ENCODE data around the gene LRRC49. TPM values are rescaled to one million over a fixed set of nuclear protein-coding genes. Genes with fewer than 3 reads are reported as not detected.
"Not testable (repeated sequence)": the region's sequence is repeated elsewhere in the genome, so short reads cannot be mapped to it uniquely, and the experiment has no call there.

Gene LRRC49
- total RNA-seq, 6 donors from 2014 or later = 3.0 to 26.7 (median 9.2) TPM

- Histone ChIP-seq H3K4me1 (peaks cover 3 to 26% (median 7%) of the 10 kb centered on the region in 4 donors), H3K27ac (peak overlapping the region in 2 of 4 donors; percentile 16 to 63)
- not testable (repeated sequence) for H3K36me3 ChIP-seq; ATAC-seq (ENCODE audit: low FRiP score in 2 of 2); H3K27me3 ChIP-seq; H3K4me3 ChIP-seq; H3K9me3 ChIP-seq
- peak in 1 of 2 donors; percentile 49 for DNase-seq
- TF ChIP-seq EP300 (IDR thresholded peaks at IDR 0.05) (peak in 1 of 4 donors; percentile 52), POLR2AphosphoS5 (IDR thresholded peaks at IDR 0.05) (peak in 1 of 2 donors; percentile 30)
- 90 to 94% methylated on average over 9 of the region's 9 CpGs for WGBS, 2 donors
Observed at GRCh38 chr15:70858614-70859321, 33.9 kb upstream of the LRRC49 start.

- Histone ChIP-seq H3K4me1 (peaks cover 3 to 22% (median 6%) of the 10 kb centered on the region in 4 donors), H3K36me3 (no peaks in the 10 kb centered on the region), H3K27ac (no peak overlapping the region), H3K9me3 (no peaks in the 10 kb centered on the region), H3K27me3 (peaks cover 0 to 2% (median under 1%) of the 10 kb centered on the region in 4 donors), H3K4me3 (no peak overlapping the region)
- ATAC-seq (ENCODE audit: low FRiP score in 2 of 2) = no peak
- no peak for DNase-seq
- TF ChIP-seq POLR2A (IDR thresholded peaks at IDR 0.05) = no peak
- no peak for TF ChIP-seq CTCF (IDR thresholded peaks at IDR 0.05)
- TF ChIP-seq POLR2AphosphoS5 (IDR thresholded peaks at IDR 0.05) = no peak
- TF ChIP-seq EP300 (IDR thresholded peaks at IDR 0.05) = no peak
- whole genome bisulfite sequencing, 2 donors = 87 to 94% methylated on average over 14 of the region's 14 CpGs
Observed at GRCh38 chr15:70859322-70859908, 33.2 kb upstream of the LRRC49 start.

- 88 to 92% methylated on average over 6 to 10 of the region's 11 CpGs for WGBS, 2 donors
- H3K4me1 ChIP-seq = peaks cover 3 to 18% (median 3%) of the 10 kb centered on the region in 4 donors
- DNase-seq (peak in 1 of 2 donors; percentile 61), ATAC-seq (ENCODE audit: low FRiP score in 2 of 2) (no peak)
- no peaks in the 10 kb centered on the region for H3K36me3 ChIP-seq
- H3K27me3 ChIP-seq = no peaks in the 10 kb centered on the region
- no peak overlapping the region for H3K4me3 ChIP-seq
- no peaks in the 10 kb centered on the region for H3K9me3 ChIP-seq
- no peak overlapping the region for H3K27ac ChIP-seq
- TF ChIP-seq POLR2A (IDR thresholded peaks at IDR 0.05) = no peak
- no peak for TF ChIP-seq CTCF (IDR thresholded peaks at IDR 0.05)
- no peak for TF ChIP-seq POLR2AphosphoS5 (IDR thresholded peaks at IDR 0.05)
- TF ChIP-seq EP300 (IDR thresholded peaks at IDR 0.05) = no peak
Observed at GRCh38 chr15:70859998-70860397, 32.6 kb upstream of the LRRC49 start.

GRCh38 chr15:70863450-70864218 lies 29.0 kb upstream of the LRRC49 start:
- no peaks in the 10 kb centered on the region for H3K27me3 ChIP-seq
- H3K27ac ChIP-seq = no peak overlapping the region
- no peak for DNase-seq
- WGBS, 2 donors = 71 to 86% methylated on average over 3 to 4 of the region's 4 CpGs
- H3K9me3 ChIP-seq = no peaks in the 10 kb centered on the region
- H3K36me3 ChIP-seq = no peaks in the 10 kb centered on the region
- H3K4me1 ChIP-seq = peaks cover 0 to 8% (median 5%) of the 10 kb centered on the region in 4 donors
- TF ChIP-seq POLR2AphosphoS5 (IDR thresholded peaks at IDR 0.05) (no peak), EP300 (IDR thresholded peaks at IDR 0.05) (no peak), POLR2A (IDR thresholded peaks at IDR 0.05) (no peak)
- ATAC-seq (ENCODE audit: low FRiP score in 2 of 2) = peak in 1 of 2 donors; percentile 79
- no peak overlapping the region for H3K4me3 ChIP-seq

- DNase-seq (no peak), ATAC-seq (ENCODE audit: low FRiP score in 2 of 2) (no peak)
- Histone ChIP-seq H3K4me3 (no peak overlapping the region), H3K36me3 (no peaks in the 10 kb centered on the region), H3K9me3 (no peaks in the 10 kb centered on the region), H3K27me3 (no peaks in the 10 kb centered on the region), H3K27ac (no peak overlapping the region), H3K4me1 (peaks cover 0 to 6% (median 0%) of the 10 kb centered on the region in 4 donors)
- 89 to 91% methylated on average over 5 of the region's 5 CpGs for WGBS, 2 donors
- TF ChIP-seq CTCF (IDR thresholded peaks at IDR 0.05) = no peak
- TF ChIP-seq POLR2A (IDR thresholded peaks at IDR 0.05) = no peak
- no peak for TF ChIP-seq POLR2AphosphoS5 (IDR thresholded peaks at IDR 0.05)
- no peak for TF ChIP-seq EP300 (IDR thresholded peaks at IDR 0.05)
Observed at GRCh38 chr15:70866982-70867641, 25.5 kb upstream of the LRRC49 start.

Measured in upper lobe of left lung (tissue), 6 donors.